Heart left ventricle (tissue), 16 donors: ENCODE results near the gene LYZL2. TPM values are rescaled to one million over a fixed set of nuclear protein-coding genes. Genes with fewer than 3 reads are reported as not detected.
"Not testable (repeated sequence)": the region's sequence is repeated elsewhere in the genome, so short reads cannot be mapped to it uniquely, and the experiment has no call there.

Experiments used
- ATAC-seq, 4 donors: fragments of 200-7000 bp; cut with Tn5 transposase; one replicate each; pipeline ENCODE4 v1.9.1; 2020 to 2022; ENCODE audit warnings: moderate library complexity in 4 of 4, mild to moderate bottlenecking in 3 of 4, moderate number of reproducible peaks in 1 of 4
- DNase-seq, 5 donors: peaks; one replicate each; pipeline ENCODE4 v3.0.0-alpha.2; 2020
- H3K27ac ChIP-seq, 12 donors: fragments of 200-600 bp; sonication (generic) in 4 of 12; one replicate each; pipeline versions ENCODE4 v1.5.0 to v1.8.0; 2016 to 2022; ENCODE audit warnings: mild to moderate bottlenecking in 2 of 12
- H3K27me3 ChIP-seq, 9 donors: fragments of 200-600 bp; sonication (generic) in 2 of 9; one replicate each; pipeline versions ENCODE4 v1.5.1 to v1.8.0; 2016 to 2022; ENCODE audit warnings: mild to moderate bottlenecking in 3 of 9
- H3K36me3 ChIP-seq, 9 donors: fragments of 200-600 bp; sonication (generic) in 2 of 9; one replicate each; pipeline versions ENCODE4 v1.5.0 to v1.8.0; 2018 to 2022; ENCODE audit warnings: mild to moderate bottlenecking in 2 of 9
- H3K4me1 ChIP-seq, 12 donors: fragments of 200-600 bp; sonication (generic) in 4 of 12; one replicate each; pipeline versions ENCODE4 v1.5.0 to v1.8.0; 2016 to 2022; ENCODE audit warnings: mild to moderate bottlenecking in 3 of 12
- H3K4me3 ChIP-seq, 12 donors: fragments of 200-600 bp; sonication (generic) in 4 of 12; one replicate each; pipeline versions ENCODE4 v1.5.0 to v1.8.0; 2017 to 2022; ENCODE audit warnings: mild to moderate bottlenecking in 9 of 12, moderate library complexity in 4 of 12
- H3K9me3 ChIP-seq, 12 donors: fragments of 200-600 bp; sonication (generic) in 4 of 12; one replicate each; pipeline versions ENCODE4 v1.5.0 to v1.8.0; 2016 to 2022; ENCODE audit warnings: mild to moderate bottlenecking in 1 of 12
- CTCF ChIP-seq, 12 donors: fragments of 200-600 bp; sonication (generic) in 4 of 12; IDR thresholded peaks; one replicate each; pipeline versions ENCODE4 v1.5.0 to v1.8.0; 2018 to 2022; ENCODE audit warnings: antibody characterized with exemption in 12 of 12, mild to moderate bottlenecking in 5 of 12
- POLR2A ChIP-seq, 2 donors: fragments of 450-650 bp; IDR thresholded peaks; one replicate each; pipeline ENCODE4 v1.6.1; 2017; ENCODE audit warnings: antibody characterized with exemption in 2 of 2, mild to moderate bottlenecking in 2 of 2, moderate library complexity in 2 of 2
- WGBS, 4 donors: extraction: QIAGEN DNeasy Blood & Tissue Kit in 2 of 4; methylation state at CpG; one replicate each; pipeline versions ENCODE4 v1.1.5 to v1.1.7; 2013 to 2018; 5-methylcytosine and 5-hydroxymethylcytosine counted together
- intact Hi-C, 10 donors: fragments of 100-400 bp; cut with DNase I; formaldehyde crosslinking; loops; one replicate each; pipeline versions ENCODE4 v1.11.1 to v1.14.2; 2022
- polyA plus RNA-seq, 2 donors: library from polyadenylated mRNA; stranded (reverse); fragments of 200-250 nt; gene quantifications; one replicate each; pipeline ENCODE4 v1.2.3, GENCODE V29; 2013
- total RNA-seq, 9 donors: library from RNA; depleted of rRNA in 2 of 9; stranded (reverse); fragments of >200 nt in 2 of 9; fragmentation: NEBNext Ultra II Directional in 3 of 9; extraction: Animal tissue kit (Norgen Biotek cat#: 25700) in 3 of 9; gene quantifications; one replicate each; pipeline versions ENCODE4 v1.1.0 to v1.2.4, GENCODE V29; 2016 to 2023
- donor health status: ischemic (EF 13 %, LVEDD 7.1; RV severe dilation, severe dysfunction).
- donor health status: healthy with polysubstance abuse.
- donor health status: DM: no; HTN: yes; CAD: no.
- donor health status: DM: no; HTN: no; CAD: no.
- donor health status: ischemic (EF 25% LVEDD 6.9; RV normal size, moderate dysfunction).
- donor health status: ischemic (EF 25% LVEDD 5.7; RV mildly dilated, moderate dysfunction).
- donor health status: healthy.
- donor health status: DM: yes; HTN: yes; CAD: no.
- donor health status: ischemic (EF 35%, LVEDD 5.7; RV mildly dilated, moderate dysfunction).
- donor health status: nonischemic (EF 11% LVEDD 7.7; RV severe dilation, severe dysfunction).
- donor health status: DM: yes; HTN: yes; CAD: no.
- donor health status: PGD.
- donor health status: ischemic (EF 29% LVEDD 5.4; RV normal size, mild dysfunction).
- donor health status: nonischemic (EF 23%, LVEDD 6.1; RV moderate dilation, normal function).

The LYZL2 gene
- total and polyA plus RNA-seq, 11 donors: not detected

GRCh38 chr10:30625080-30625479, 4.5 kb downstream of the LYZL2 start:
- 87 to 90% (median 88%) methylated on average over 3 of the region's 3 CpGs for WGBS, 4 donors
- DNase-seq (no peak), ATAC-seq (no peak)
- H3K27me3 ChIP-seq: no peaks in the 10 kb centered on the region
- H3K9me3 ChIP-seq: no peaks in the 10 kb centered on the region
- H3K4me1 ChIP-seq: no peaks in the 10 kb centered on the region
- no peaks in the 10 kb centered on the region for H3K36me3 ChIP-seq
- no peak for TF ChIP-seq POLR2A (IDR thresholded peaks at IDR 0.05)
- no peak for TF ChIP-seq CTCF (IDR thresholded peaks at IDR 0.05)
- H3K4me3 ChIP-seq: no peak overlapping the region
- intact Hi-C loops: no loop called here
- no peak overlapping the region for H3K27ac ChIP-seq

- no peaks in the 10 kb centered on the region for H3K27me3 ChIP-seq
- no peaks in the 10 kb centered on the region for H3K9me3 ChIP-seq
- H3K27ac ChIP-seq: no peak overlapping the region
- no peaks in the 10 kb centered on the region for H3K4me1 ChIP-seq
- H3K36me3 ChIP-seq: no peaks in the 10 kb centered on the region
- WGBS, 4 donors: 90 to 97% (median 94%) methylated on average over 5 of the region's 5 CpGs
- intact Hi-C loops: no loop called here
- DNase-seq: no peak
- TF ChIP-seq CTCF (IDR thresholded peaks at IDR 0.05) (no peak), POLR2A (IDR thresholded peaks at IDR 0.05) (no peak)
- ATAC-seq: no peak
- H3K4me3 ChIP-seq: no peak overlapping the region
Observed at GRCh38 chr10:30619966-30620365, 9.6 kb downstream of the LYZL2 start.

- intact Hi-C loops: no loop called here
Observed at GRCh38 chr10:30617070-30617469, 12.5 kb downstream of the LYZL2 start.

GRCh38 chr10:30611041-30611440, 18.5 kb downstream of the LYZL2 start:
- intact Hi-C loops: not testable (repeated sequence)
- 87 to 92% (median 91%) methylated on average over 8 of the region's 8 CpGs for WGBS, 4 donors

More at GRCh38 chr10:30617070-30617469, 12.5 kb downstream of the LYZL2 start:
- Histone ChIP-seq H3K27me3 (no peaks in the 10 kb centered on the region), H3K9me3 (no peaks in the 10 kb centered on the region), H3K4me3 (no peak overlapping the region), H3K4me1 (no peaks in the 10 kb centered on the region), H3K36me3 (no peaks in the 10 kb centered on the region), H3K27ac (no peak overlapping the region)
- DNase-seq (no peak), ATAC-seq (no peak)
- WGBS, 4 donors: 92 to 95% (median 93%) methylated on average over 7 of the region's 7 CpGs
- TF ChIP-seq CTCF (IDR thresholded peaks at IDR 0.05) (no peak), POLR2A (IDR thresholded peaks at IDR 0.05) (no peak)

GRCh38 chr10:30607814-30608213, 21.7 kb downstream of the LYZL2 start:
- TF ChIP-seq POLR2A (IDR thresholded peaks at IDR 0.05) (no peak), CTCF (IDR thresholded peaks at IDR 0.05) (no peak)
- 86 to 94% (median 88%) methylated on average over 5 to 6 of the region's 6 CpGs for WGBS, 4 donors
- intact Hi-C loops: loop anchor here in 1 of 10 donors (2.0 kb wide), 1 partner anchor 21 kb away; no protein-coding TSS in a partner anchor

More at GRCh38 chr10:30611041-30611440, 18.5 kb downstream of the LYZL2 start:
- not testable (repeated sequence) for H3K27me3 ChIP-seq, H3K27ac ChIP-seq, H3K36me3 ChIP-seq, H3K9me3 ChIP-seq, DNase-seq, ATAC-seq, H3K4me3 ChIP-seq, H3K4me1 ChIP-seq

More at GRCh38 chr10:30607814-30608213, 21.7 kb downstream of the LYZL2 start:
- no peak for DNase-seq
- Histone ChIP-seq H3K9me3 (no peaks in the 10 kb centered on the region), H3K4me3 (no peak overlapping the region), H3K4me1 (peaks cover 0 to 12% (median 0%) of the 10 kb centered on the region in 12 donors), H3K27ac (no peak overlapping the region), H3K27me3 (no peaks in the 10 kb centered on the region), H3K36me3 (no peaks in the 10 kb centered on the region)
- no peak for ATAC-seq
